HG02981 (cell line): ENCODE data around the gene LRP6.
"Not testable (repeated sequence)": the region's sequence is repeated elsewhere in the genome, so short reads cannot be mapped to it uniquely, and the experiment has no call there.

ENCODE experiments used
- ATAC-seq: cut with Tn5 transposase; IDR thresholded peaks from one replicate; pipeline ENCODE4 v1.9.1; 2021; ENCODE audit warnings: mild to moderate bottlenecking, moderate library complexity; ENCODE audit not compliant: unreplicated experiment

The LRP6 gene

DNA sequence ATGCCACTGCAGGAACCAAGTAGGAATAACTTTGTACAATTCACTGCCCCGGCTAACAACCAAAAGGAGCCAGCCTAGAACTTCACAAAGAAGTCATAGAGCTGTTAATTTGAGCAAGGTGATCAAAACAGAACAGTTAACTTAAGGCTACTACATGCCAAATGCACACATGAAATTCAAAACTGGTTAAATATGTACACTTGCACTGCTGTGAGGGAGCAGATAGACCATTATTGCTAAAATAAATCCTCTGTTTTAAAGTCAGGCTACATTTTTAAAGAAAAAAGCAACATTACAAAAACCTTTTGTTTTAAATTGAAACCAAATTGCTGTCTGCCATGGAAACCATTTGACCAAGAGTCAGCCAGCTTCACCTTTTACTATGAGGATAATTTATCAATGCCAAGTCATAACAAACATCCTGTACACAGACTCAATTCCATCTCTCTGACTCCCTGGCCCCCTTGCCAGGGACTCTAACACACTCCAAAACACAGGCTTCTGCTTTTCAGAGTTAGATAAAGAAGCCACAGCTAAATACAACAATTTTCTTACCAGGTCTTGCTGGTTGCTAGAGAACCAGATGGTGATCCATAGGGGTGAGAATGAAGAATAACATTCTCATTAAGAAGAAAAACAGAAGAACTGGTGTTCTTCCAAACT lies 84.0 kb downstream of the LRP6 start:
- no peak for ATAC-seq

GRCh38 chr12:12181511-12181910 lies 85.3 kb downstream of the LRP6 start:
- no peak for ATAC-seq

GRCh38 chr12:12180575-12180974 lies 86.3 kb downstream of the LRP6 start:
- ATAC-seq, result no peak

DNA sequence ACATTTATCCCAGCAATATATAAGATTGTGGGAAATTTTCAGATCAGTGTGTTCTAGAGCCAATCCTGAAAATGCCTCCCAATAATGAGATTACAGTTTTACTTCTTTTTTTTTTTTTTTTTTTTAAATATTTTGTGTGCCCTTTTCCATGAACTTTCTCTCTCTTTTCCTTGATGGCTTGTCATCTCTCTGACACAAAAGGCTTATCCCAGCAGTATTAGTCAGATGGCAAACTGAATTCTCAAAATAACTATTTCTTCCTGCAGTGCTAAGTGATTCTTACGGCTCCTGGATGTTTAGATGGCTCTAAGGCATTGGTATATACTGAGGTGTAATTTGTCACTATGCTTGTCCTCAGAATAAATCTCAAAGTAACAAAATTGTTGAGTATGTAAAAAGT lies 86.7 kb downstream of the LRP6 start:
- ATAC-seq, result no peak

- no peak for ATAC-seq
Observed at GRCh38 chr12:12178559-12178958, 88.3 kb downstream of the LRP6 start.

GRCh38 chr12:12176402-12176801 lies 90.4 kb downstream of the LRP6 start:
- ATAC-seq, result no peak

GRCh38 chr12:12171991-12172511 lies 94.8 kb downstream of the LRP6 start:
- peak; percentile 90 for ATAC-seq

- ATAC-seq, result no peak
Observed at GRCh38 chr12:12167847-12168246, 99.0 kb downstream of the LRP6 start.

DNA sequence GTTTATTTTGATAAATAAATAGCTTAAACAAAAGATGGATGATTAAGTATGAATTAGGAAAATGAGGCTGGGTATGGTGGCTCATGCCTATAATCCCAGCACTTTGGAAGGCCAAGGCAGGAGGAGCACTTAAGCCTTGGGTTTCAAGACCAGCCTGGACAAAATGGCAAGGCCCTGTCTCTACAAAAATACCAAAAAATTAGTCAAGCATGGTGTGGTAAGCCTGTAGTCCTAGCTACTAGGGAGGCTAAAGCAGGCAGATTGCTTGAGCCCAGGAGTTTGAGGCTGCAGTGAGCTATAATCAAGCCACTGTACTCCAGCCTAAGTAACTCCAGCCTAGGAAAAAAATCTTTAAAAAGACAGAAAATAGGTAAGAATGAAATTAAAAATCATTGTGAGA lies 100.1 kb downstream of the LRP6 start:
- ATAC-seq, result no peak

GRCh38 chr12:12159988-12160387 lies 106.9 kb downstream of the LRP6 start:
- ATAC-seq, result no peak

- ATAC-seq, result no peak
Observed at GRCh38 chr12:12158858-12159257, 108.0 kb downstream of the LRP6 start.

- no peak for ATAC-seq
Observed at GRCh38 chr12:12157424-12157823, 109.4 kb downstream of the LRP6 start.

DNA sequence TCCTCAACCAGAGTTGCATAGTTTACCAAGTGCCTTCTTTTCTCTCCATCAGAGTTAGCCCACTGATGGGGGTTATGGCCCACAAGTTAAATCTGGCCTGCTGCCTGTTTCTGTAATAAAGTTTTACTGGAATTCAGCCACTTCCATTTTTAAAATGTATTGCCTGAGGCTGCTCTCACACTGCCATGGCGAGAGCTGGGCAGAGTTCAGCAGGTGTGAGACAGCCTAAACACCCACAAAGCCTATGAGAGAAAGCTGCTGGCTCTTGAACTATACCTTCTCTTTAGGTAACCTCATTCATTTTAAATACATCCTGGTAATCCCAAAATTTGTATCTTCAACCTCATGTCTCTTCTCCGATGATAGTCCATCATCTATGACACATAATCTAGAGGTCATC lies 110.0 kb downstream of the LRP6 start:
- ATAC-seq, result no peak

GRCh38 chr12:12156116-12156515 lies 110.7 kb downstream of the LRP6 start:
- ATAC-seq, result no peak

DNA sequence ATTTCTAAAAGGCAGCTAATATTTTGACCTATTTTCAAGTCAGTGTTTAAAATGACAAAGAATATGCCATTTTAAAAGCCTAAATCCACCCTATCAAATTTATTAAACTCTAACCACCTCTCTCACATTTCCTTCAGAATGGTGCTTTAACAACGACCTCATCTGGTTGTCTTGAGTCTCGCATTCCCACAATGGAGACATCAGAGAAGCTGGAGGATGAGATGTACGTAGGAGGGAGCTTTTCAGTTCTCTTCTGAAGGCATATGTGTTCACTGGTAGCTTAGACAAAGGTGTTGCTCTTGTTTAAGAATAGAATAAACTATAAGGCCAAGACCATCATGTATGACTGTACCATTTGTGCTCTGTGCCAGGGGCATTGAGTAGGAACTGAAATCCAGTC lies 113.2 kb downstream of the LRP6 start:
- no peak for ATAC-seq

- no peak for ATAC-seq
Observed at GRCh38 chr12:12147111-12147510, 119.7 kb downstream of the LRP6 start.

DNA sequence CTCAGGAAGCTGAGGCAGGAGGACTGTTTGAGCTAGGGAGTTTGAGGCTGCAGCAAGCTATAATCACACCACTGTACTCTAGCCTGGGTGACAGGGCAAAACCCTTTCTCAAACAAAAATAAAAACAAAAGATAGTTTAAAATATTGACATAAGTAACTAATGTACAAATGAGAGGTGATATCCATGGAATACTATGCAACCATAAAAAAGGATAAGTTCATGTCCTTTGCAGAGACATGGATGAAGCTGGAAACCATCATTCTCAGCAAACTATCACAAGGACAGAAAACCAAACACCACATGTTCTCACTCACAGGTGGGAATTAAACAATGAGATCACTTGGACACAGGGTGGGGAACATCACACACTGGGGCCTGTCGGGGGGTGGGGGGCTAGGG lies 122.3 kb downstream of the LRP6 start:
- ATAC-seq, result not testable (repeated sequence)

DNA sequence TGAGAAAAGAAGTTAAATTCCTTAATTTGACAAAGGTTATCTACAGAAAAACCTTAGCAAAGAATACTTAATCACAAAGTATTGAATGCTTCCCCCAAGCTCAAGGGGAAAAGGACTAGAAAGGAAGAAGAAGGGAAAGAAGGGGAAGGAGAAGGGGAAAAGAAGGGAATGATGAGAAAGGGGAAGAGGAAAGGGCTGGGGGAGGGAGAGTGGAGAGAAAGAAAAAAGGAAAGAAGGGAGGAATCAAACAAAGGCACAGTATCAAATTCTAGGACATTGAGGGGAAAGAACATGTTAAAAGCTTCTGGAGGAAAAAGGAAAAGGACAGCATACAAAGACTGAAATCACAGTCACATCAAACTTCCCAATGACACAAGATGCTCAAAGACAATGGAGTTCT lies 125.8 kb downstream of the LRP6 start:
- no peak for ATAC-seq

DNA sequence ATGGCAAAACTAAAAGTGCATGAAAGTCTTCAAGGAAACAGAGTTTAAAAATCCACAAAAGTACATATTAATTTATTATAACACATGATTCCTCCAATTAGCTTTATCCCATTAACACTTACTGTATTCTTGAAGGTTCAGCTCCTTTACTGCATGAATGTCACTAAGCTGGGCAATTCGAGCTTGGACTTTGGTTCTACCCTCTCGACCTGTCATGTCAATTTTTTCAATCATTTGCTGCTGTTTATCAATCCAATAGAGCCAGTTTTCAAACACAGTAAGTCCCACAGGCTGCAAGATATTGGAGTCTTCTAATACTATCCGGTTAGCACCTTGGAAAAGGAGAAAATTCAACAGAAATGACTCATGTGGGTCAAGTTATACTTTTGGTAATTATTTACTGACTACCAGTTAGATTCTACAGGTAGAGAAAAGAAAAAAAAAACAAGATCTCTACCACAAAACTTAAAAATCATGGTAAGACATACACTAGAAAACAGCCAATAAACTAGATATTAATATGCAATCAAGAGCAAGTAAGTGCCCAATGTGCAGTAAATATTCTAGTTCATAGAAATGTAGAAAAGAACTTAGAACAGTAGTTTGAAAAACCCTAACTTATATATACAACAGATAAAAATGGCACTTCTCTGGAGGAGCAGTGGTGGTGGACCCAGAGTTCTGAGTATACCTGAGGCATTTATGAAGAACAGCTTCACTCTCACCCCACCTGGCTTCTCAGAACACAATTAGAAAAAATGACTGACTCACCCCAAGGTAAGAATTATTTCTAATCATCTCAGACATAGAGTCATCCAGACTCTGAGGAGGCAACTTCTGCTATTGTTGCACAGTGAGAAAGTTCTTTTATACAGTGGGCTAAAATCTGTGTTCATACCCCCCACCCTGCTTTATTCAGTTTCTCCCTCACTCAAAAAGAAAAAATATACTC lies 128.4 kb downstream of the LRP6 start:
- no peak for ATAC-seq

DNA sequence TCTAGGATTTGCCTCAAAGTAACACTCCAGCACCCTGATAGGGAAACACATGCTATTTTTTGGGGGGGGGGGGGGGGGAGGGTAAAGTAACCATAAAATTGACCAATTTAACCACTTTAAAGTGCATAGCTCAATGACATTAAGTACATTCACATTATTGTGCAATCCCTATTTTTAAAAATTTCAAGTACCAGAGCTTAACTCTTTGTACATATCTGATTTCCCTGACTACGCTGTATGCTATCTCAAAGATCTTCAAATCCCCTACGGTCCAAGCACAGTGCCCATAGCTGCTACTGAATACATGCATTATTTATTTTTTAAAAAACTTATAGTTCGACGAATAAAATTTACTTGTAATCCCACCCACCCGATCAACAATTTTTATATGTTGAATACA lies 133.1 kb downstream of the LRP6 start:
- ATAC-seq, result no peak

- no peak for ATAC-seq
Observed at GRCh38 chr12:12133259-12133658, 133.6 kb downstream of the LRP6 start.

GRCh38 chr12:12128670-12129069 lies 138.2 kb downstream of the LRP6 start:
- no peak for ATAC-seq
